Stimulated activated CD8-positive, alpha-beta memory T cell treated with anti-CD3 and anti-CD28 coated beads, Interleukin-2, amount 100 ng/mL, for 48 hours (primary cell): ENCODE measurements around the gene TRPC6.

ENCODE experiments used
- DNase-seq, 2 donors: peaks; one replicate each; pipeline ENCODE4 v3.0.0-alpha.2; 2020; ENCODE audit warnings: low read depth in 2 of 2

TRPC6 gene

DNA sequence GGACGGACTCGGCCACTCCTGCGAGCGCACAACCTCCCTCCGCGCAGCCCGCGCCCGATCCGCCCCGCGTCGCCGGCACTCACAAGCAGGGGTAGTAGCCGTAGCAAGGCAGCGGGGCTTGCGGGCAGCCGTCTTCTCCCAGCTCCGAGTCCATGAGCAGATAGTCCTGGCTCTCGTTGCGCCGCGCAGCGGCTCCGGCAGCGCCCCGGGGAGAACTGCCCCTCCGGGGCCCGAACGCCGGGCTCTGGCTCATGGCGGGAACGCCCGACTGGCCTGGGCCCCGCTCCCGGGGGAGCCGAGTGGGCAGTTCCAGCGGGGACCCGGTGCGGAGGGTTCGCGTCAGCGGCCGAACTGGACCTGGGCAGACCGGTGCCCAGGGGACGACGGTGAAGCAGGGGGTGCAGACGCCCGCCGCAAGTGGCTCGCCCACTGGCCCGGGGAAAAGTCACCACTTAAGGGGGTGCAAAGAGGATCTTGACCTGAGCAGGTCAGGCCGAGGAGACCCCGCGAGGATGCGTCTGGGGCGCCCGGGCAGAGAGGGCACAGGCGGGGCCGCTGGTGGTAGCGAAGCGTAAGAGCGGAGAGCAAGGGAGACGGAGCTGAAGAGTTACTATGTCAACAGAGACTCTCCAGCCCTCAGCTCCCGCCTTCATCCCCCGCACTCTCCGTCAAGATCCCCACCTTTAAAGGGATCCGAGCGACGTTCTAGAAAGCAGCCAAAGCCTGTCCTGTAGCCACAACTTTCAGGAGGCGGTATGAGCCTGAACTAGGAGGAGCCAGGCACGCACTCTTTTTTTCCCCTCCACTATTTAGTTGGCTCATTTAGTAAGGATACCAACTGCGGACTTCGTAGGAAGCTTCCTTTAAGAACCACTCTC, at the start of gene TRPC6:
Gene TRPC6 (minus strand): TSS at position 757 of the 878 bp plus-strand sequence. CDS start 504 bp downstream, at position 253.
- no peak for DNase-seq

GRCh38 chr11:101620026-101620425, 36.2 kb upstream of the TRPC6 start:
- DNase-seq: no peak

GRCh38 chr11:101618709-101619108, 34.9 kb upstream of the TRPC6 start:
- no peak for DNase-seq

DNA sequence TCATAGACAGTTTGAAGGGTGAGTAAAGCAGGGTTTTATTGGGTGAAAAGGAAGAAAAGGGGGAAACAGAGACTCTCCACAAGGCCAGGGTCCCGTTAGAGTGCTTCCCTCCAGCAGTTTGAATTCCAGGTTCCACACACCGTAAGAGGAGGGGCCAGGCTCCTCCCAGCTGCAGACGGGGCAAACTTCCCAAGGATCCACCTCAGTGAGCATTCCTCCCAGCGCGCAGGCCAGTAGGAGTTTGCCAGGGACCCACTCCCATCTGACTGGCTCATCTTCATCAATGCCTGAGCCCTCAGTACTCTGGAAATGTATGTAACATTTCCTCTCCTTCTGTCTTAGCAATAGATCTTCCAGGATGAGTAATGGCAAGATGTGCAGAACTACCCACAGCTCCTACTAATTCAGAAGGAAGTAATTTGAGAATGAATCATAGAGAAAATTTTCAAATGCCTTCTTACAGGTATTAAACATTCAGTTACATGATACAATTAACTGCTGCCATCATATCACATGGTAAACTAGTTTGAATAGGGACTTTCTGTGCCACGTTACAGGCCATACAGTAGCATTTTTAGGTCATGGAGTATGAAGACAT, 34.0 kb upstream of the TRPC6 start:
- no peak for DNase-seq

GRCh38 chr11:101612481-101612880, 28.7 kb upstream of the TRPC6 start:
- DNase-seq: no peak

DNA sequence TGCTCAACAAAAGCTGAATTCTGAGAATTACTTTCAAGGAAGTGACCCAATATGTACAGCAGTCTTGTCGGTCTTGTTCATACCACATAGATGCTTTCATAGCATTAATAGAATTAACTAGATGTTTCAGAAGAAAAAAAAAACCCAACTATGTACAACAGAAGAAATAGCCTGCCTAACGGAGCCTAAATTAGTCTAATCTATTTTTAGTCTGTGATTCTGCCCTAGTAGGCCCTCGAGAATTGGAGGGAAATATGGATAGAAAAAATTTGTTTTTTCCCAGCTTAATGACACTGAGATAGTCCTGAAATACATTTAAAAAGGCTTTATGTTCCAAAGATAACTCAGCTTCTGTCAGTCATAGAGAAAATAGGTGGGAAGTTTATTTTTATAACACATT, 17.1 kb upstream of the TRPC6 start:
- no peak for DNase-seq

DNA sequence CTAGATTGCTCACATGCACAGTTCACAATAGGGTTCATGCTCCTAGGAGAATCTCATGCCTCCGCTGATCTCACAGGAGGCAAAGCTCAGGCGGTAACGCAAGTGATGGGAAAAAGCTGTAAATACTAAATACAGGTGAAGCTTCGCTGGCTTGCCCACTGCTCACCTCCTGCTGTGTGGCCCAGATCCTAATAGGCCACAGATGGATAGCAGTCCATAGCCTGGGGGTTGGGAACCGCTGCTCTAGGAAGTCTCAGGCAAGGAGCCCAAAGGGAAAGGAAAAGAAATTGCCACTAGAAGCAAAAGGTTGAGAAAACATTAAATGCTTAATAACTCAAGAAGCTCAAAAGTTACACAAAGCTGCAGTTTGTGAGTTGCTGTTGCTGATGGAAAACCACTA, 3.2 kb upstream of the TRPC6 start:
- no peak for DNase-seq

DNA sequence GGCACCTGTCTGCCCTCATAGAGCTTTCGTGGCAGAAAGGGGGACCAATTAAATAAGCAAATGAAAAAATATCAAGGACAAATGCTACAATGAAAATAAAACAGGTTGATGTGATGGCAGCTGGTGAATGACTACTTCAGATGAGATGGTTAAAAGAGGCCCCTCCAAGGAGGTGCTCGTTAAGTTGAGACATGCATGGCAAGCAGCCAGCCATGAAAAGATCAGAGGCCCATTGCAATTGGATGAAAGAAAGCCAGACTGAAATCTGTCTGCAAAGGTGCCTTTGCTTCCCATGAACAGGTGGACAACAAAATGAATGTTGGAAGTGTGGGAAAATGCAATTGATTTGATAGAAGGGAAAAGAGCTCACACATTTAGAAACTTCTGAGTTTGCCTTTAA, 848 bp upstream of the TRPC6 start:
- DNase-seq: no peak

GRCh38 chr11:101584129-101584515, 315 bp upstream of the TRPC6 start:
- DNase-seq: no peak

GRCh38 chr11:101582989-101583250, 887 bp downstream of the TRPC6 start:
- no peak for DNase-seq

DNA sequence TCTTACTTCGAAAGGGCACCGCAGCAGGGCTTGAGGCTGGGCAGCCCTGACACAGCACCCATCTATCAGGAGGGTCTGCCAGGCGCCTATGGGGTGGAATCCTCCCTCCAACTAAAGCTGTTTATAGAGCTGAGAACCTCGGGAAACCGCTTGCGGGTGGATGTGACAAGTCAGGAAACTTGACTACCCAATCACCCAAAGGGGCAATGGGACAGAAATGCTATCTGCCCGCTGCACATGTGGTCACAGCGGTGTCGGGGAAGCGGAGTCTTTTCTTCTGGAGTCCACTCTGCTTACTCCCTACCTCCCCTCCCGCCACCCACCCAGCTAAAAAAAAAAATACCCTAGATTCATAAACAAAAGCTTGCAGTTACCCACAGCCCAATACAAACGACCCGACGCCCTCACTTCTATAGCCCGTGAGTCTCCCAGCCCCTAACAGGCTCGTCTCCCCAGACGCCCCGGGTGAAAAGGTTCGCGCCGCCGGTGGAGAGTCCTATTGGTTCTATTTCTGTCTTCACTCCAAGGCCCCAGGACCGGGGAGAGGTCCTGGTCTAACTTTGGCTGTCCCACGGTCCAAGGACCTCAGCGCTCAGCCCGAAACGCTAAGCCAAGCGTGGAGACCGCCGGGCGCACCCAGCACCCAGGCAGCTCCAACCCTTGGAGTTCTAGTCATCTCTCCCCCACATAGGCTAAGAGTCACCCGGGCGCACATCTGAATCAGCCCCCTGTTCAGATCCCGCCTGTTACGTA, 1.4 kb downstream of the TRPC6 start:
- DNase-seq: no peak

- no peak for DNase-seq
These were observed 6.3 kb downstream of the TRPC6 start for GRCh38 chr11:101577461-101577860.

GRCh38 chr11:101576456-101576855, 7.4 kb downstream of the TRPC6 start:
- DNase-seq: no peak

DNA sequence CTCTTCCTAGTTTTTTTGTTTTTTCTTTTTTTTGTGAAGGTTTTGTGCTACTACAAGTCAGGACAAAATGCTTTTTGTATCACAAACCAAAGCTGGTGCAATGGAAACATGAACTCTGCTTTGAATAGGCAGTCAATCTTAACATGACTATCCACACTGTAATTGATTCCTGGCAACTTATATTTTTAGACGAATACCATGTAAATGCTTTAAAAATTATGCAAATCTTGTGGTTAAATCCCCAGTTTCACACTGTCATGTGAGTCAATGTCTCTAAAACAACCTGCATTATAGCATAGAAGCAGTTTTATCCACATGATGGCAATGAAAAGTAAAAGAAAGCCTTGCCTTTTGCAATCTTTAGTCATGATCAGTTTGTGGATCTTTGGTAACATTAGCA, 8.9 kb downstream of the TRPC6 start:
- no peak for DNase-seq

- DNase-seq: no peak
These were observed 16.7 kb downstream of the TRPC6 start for GRCh38 chr11:101567071-101567470.

DNA sequence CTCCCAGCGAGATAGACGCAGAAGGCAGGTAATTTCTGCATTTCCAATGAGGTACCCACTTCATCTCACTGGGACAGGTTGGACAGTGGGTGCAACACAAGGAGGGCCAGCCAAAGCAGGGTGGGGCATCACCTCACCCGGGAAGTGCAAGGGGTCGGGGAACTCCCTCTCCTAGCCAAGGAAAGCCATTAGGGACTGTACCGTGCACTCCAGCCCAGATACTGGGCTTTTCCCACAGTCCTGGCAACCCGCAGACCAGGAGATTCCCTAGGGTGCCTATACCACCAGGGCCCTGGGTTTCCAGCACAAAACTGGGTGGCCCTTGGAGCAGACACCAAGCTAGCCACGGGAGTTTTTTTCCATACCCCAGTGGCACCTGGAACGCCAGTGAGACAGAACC, 17.2 kb downstream of the TRPC6 start:
- no peak for DNase-seq

- no peak for DNase-seq
These were observed 20.6 kb downstream of the TRPC6 start for GRCh38 chr11:101563166-101563565.

GRCh38 chr11:101555366-101555765, 28.4 kb downstream of the TRPC6 start:
- no peak for DNase-seq

DNA sequence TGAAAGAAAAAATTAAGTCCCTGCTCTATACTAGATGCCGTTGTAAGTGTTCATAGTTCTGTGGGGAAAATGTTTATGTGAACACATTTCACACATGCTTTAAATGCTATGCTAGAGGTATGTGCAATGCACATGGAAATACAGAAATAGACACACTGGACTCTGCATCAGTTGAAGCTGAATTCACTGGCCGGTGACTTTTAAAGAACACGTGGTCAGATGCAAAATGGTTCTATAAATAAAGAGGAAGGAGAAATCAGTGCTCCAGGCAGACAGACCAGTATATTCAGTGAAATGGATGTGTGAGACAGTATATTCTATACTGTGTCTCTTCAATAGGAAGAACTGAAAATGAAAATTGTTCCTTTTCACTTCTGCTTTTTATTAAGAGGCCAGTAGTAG, 29.9 kb downstream of the TRPC6 start:
- no peak for DNase-seq

DNA sequence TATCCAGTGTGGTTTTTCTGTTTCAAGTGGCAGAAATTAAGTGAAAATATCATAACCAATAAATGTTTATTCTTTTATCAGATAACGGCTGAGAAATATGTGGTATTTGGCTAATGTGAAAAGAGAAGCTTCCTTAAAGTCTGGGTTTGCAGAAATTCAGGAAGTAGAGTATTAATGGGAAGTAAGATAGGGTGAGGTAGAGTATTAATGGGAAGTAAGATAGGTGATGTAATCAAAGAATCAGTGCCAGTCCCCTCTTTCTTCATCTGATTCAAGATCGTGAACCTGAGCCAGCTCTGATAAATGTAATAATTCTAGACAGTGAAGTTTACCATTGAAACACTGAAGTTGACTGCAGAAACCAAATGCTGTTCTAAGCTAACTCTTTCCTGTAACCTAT, 30.9 kb downstream of the TRPC6 start:
- no peak for DNase-seq

DNA sequence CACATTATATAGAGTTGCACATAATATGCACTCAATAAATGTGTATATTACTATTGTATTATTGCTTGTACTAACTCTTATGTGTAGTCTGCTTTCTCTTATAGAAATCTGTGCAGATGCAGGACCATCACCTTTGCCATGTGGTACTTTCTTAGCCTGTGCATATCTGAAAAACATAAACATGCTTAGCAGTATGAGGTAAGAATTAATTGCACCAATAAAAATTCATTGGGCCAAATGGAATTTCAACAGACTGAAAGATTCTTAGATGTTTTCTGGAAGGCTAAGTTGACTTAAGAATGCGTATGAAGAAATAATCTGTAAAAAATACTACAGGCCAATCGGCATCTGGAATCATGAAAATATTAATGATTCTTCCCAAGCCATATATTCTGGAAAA, 55.3 kb downstream of the TRPC6 start:
- DNase-seq: no peak

DNA sequence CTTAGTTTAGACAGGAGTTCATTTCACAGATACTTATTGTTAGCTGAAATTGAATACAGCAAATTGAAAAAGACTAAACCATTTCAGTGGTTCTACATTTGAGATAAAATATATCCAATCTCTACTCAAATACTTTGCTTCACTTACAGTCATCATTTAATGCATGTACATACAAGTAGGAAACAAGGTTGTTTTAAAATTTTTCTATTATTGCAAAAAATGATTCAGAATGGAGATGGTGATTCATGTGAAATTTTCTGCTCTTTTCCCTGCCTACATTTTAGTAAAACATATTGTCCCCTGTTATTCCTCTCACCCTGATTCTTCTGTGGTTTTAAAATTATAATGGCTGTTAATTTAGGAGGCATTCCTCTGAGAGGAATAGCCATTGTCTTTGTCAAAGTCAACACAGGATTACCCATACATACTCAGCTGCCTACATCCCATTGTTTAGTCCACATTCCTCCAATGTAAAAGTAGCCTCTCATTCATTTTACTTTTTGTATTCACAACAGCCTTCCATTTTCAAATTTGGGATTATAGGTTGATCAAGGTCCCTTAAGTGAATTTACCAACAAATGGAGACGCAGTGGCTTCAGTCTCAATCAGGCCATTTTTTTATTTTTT, 60.1 kb downstream of the TRPC6 start:
- no peak for DNase-seq

- DNase-seq: no peak
These were observed 60.6 kb downstream of the TRPC6 start for GRCh38 chr11:101523193-101523592.
